Upper lobe of right lung (tissue), 1 donor: Measurements from ENCODE around the gene PRKCE. TPM values are rescaled to one million over a fixed set of nuclear protein-coding genes. Genes with fewer than 3 reads are reported as not detected.
A peak's percentile ranks its signal among the peaks of the same experiment; 100 is the strongest.
"Not testable (repeated sequence)": the region's sequence is repeated elsewhere in the genome, so short reads cannot be mapped to it uniquely, and the experiment has no call there.

Experiments
- ATAC-seq: fragments of 200-7000 bp; cut with Tn5 transposase; one replicate; pipeline ENCODE4 v1.9.1; 2020; ENCODE audit warnings: mild to moderate bottlenecking, moderate library complexity
- DNase-seq: peaks from one replicate; pipeline ENCODE4 v3.0.0-alpha.2; 2020
- H3K27ac ChIP-seq: fragments of 200-600 bp; one replicate; pipeline ENCODE4 v1.8.0; 2022
- H3K27me3 ChIP-seq: fragments of 200-600 bp; one replicate; pipeline ENCODE4 v1.8.0; 2022; ENCODE audit warnings: mild to moderate bottlenecking
- H3K36me3 ChIP-seq: fragments of 200-600 bp; one replicate; pipeline ENCODE4 v1.8.0; 2022
- H3K4me1 ChIP-seq: fragments of 200-600 bp; one replicate; pipeline ENCODE4 v1.8.0; 2022
- H3K4me3 ChIP-seq: fragments of 200-600 bp; one replicate; pipeline ENCODE4 v1.8.0; 2022; ENCODE audit warnings: mild to moderate bottlenecking
- H3K9me3 ChIP-seq: fragments of 200-600 bp; one replicate; pipeline ENCODE4 v1.8.0; 2022
- intact Hi-C: fragments of 100-400 bp; cut with DNase I; formaldehyde crosslinking; loops from one replicate; pipeline ENCODE4 v1.11.0; 2022
- total RNA-seq: library from RNA; stranded (reverse); fragmentation: NEBNext Ultra II Directional; extraction: Animal tissue kit (Norgen Biotek cat#: 25700); gene quantifications from one replicate; pipeline ENCODE4 v1.2.1, GENCODE V29; 2021
- TF ChIP-seq, protein P1 (sequence below): fragments of 200-600 bp; IDR thresholded peaks from one replicate; pipeline ENCODE4 v1.8.0; 2022; ENCODE audit warnings: antibody characterized with exemption
- donor health status: DM: no; HTN: yes; CAD: no; lungs with severe emphysema.

PRKCE gene
- total RNA-seq, 1 donor from 2014 or later = 65.6 TPM

DNA sequence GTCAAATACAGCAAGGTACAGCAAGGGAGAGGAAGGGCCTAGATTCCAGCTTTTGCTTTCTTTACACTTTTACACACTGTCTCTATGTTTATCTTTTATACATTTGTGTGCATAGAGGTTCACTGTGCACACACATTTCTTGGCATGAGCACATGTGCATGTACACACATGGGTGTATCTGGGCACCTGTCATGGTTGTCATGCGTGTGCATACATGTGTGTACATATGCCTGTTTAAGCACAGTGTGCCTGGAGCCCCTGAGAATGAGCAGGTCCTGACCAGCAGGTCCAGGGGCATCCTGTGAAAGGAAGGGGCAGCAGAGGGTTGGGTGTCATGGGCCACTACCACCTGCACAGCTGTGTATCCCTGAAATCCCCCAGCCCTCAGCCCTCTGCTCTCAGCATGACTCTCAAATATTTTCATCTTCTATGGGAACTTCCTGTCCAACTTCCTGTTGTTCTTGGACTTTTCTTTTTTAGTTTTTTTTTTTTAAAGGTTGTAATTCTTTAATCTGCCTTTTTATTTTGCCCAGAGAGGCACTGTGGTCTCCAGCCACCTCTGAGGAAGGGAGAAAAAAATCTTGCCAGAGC lies 548.7 kb downstream of the PRKCE start:
- H3K4me3 ChIP-seq = no peak overlapping the region
- H3K27ac ChIP-seq = peak overlapping the region; percentile 1
- no peaks in the 10 kb centered on the region for H3K9me3 ChIP-seq
- TF ChIP-seq, protein P1, sequence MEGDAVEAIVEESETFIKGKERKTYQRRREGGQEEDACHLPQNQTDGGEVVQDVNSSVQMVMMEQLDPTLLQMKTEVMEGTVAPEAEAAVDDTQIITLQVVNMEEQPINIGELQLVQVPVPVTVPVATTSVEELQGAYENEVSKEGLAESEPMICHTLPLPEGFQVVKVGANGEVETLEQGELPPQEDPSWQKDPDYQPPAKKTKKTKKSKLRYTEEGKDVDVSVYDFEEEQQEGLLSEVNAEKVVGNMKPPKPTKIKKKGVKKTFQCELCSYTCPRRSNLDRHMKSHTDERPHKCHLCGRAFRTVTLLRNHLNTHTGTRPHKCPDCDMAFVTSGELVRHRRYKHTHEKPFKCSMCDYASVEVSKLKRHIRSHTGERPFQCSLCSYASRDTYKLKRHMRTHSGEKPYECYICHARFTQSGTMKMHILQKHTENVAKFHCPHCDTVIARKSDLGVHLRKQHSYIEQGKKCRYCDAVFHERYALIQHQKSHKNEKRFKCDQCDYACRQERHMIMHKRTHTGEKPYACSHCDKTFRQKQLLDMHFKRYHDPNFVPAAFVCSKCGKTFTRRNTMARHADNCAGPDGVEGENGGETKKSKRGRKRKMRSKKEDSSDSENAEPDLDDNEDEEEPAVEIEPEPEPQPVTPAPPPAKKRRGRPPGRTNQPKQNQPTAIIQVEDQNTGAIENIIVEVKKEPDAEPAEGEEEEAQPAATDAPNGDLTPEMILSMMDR = no peak
- peaks cover 17% of the 10 kb centered on the region for H3K4me1 ChIP-seq
- H3K27me3 ChIP-seq = no peaks in the 10 kb centered on the region
- no peak for DNase-seq
- ATAC-seq = peak; percentile 5
- no peaks in the 10 kb centered on the region for H3K36me3 ChIP-seq
- intact Hi-C loops = no loop called here

DNA sequence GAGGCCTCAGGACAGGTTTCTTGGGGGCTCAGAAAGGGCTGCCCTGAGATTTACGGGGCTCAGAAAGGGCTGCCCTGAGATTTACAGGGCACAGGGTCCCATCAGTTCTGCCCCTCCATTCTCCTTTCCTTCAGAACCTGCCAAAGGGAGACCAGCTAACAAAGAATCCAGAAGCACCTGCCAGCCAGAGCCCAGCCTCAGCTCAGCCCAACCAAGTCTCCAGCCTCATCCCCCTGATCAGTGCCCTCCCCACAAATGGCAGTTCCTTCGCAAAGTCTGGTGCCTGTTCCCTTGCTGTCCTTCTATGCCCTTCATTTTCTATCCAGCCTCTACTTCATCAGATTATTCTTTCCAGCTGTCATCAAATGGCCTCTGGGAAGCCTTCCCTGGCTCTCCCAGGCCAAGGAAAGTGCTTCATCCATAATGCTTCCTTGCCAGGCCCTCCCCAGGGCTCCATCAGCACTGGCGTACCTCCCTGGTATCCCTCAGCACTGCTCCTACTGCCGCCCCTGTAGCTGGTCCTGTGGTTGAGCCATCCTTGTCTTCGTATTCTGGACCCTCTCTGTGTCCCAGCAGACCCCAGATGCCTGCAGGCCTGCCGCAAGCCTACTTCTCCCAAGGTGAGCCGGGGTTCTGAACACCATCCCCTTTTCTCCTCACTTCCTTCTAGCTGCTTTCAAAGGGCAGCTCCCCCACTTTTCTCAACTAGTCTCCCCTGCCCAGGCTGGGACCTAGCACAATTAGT lies 549.6 kb downstream of the PRKCE start:
- H3K27ac ChIP-seq = peak overlapping the region; percentile 1
- ATAC-seq (no peak), DNase-seq (no peak)
- peaks cover 17% of the 10 kb centered on the region for H3K4me1 ChIP-seq
- no peaks in the 10 kb centered on the region for H3K36me3 ChIP-seq
- no peaks in the 10 kb centered on the region for H3K9me3 ChIP-seq
- TF ChIP-seq, protein P1 = no peak
- no peak overlapping the region for H3K4me3 ChIP-seq
- no peaks in the 10 kb centered on the region for H3K27me3 ChIP-seq
- intact Hi-C loops = no loop called here

DNA sequence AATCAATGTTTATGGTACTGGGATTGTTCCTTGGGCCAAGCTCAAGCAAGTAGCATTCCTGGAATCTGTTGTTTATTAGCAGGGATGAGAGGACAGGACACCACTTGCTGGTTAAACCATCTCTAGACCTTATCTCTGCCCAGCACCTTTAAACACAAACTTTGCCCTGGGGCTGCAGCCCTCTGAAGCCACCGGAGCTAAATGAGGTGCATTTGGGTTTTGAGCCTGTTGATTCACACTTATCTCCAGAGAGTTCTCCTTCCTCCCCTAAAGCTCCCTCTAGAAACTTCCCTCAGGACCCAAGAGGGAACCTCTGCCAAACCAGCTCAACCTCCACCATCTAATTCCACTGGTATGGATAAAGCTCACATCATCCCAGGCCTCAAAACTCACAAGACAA lies 551.0 kb downstream of the PRKCE start:
- intact Hi-C loops = no loop called here
- Histone ChIP-seq H3K36me3 (no peaks in the 10 kb centered on the region), H3K4me1 (peaks cover 13% of the 10 kb centered on the region), H3K4me3 (no peak overlapping the region), H3K27me3 (no peaks in the 10 kb centered on the region), H3K27ac (no peak overlapping the region), H3K9me3 (no peaks in the 10 kb centered on the region)
- DNase-seq (no peak), ATAC-seq (no peak)
- TF ChIP-seq, protein P1 = no peak

DNA sequence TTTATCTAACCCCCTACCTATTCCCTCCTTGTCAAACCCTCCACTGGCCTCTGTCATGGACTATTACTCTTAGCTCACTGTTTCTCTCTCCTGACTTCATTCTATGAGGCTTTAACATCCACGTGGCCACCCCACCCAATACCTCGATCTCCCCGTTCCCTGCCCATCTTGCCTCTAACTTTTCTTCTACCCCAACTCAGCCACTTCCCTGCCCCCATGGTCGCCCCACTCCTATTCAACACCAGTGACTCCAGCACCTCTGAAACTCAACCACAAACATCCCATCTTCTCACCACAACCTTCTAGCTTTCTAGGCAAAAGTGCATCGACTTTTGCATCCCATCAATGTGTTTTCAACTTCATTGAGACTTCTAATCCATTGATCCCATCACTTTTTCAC lies 551.5 kb downstream of the PRKCE start:
- no peaks in the 10 kb centered on the region for H3K36me3 ChIP-seq
- H3K27me3 ChIP-seq = no peaks in the 10 kb centered on the region
- H3K4me1 ChIP-seq = peaks cover 13% of the 10 kb centered on the region
- no peak overlapping the region for H3K27ac ChIP-seq
- ATAC-seq (no peak), DNase-seq (no peak)
- intact Hi-C loops = no loop called here
- TF ChIP-seq, protein P1 = no peak
- no peaks in the 10 kb centered on the region for H3K9me3 ChIP-seq
- no peak overlapping the region for H3K4me3 ChIP-seq

DNA sequence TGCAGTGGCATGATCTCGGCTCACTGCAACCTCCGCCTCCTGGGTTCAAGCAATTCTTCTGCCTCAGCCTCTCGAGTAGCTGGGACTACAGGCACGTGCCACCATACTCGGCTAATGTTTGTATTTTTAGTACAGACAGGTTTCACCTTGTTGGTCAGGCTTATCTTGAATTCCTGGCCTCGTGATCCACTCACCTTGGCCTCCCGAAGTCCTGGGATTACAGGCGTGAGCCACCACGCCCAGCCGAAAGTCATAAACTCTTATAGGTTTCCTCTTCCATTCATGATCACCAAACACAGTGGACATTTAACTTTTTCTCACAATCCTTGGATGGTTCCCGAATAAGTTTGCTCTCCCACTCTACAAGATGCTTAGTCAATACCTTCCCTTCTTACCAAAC lies 552.2 kb downstream of the PRKCE start:
- ATAC-seq, H3K27ac ChIP-seq, intact Hi-C loops: not testable (repeated sequence)

DNA sequence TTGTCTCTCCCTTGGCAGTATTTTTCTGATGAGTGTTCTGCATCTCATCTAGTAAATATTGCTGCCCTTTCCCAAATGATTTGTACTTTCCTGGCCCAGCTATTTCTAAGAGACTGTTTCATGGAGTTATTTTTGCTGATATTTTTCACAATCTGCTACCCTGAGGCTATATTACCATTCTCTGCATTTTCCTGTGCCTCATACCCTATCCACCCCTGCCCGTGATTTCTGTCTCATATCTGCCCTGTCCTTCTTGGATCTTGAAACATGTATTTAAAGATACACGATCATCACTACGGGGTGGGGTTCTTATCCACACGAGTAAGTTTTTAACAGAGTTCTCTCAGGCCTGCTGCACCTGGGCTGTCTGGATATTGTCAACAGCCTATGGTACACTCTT lies 556.1 kb downstream of the PRKCE start:
- TF ChIP-seq, protein P1 = no peak
- Histone ChIP-seq H3K27me3 (no peaks in the 10 kb centered on the region), H3K27ac (no peak overlapping the region), H3K4me1 (no peaks in the 10 kb centered on the region), H3K36me3 (no peaks in the 10 kb centered on the region), H3K4me3 (no peak overlapping the region), H3K9me3 (no peaks in the 10 kb centered on the region)
- DNase-seq = no peak
- no peak for ATAC-seq
- intact Hi-C loops = no loop called here

More for the DNA sequence above, 552.2 kb downstream of the PRKCE start:
- DNase-seq, H3K9me3 ChIP-seq, H3K4me3 ChIP-seq, H3K36me3 ChIP-seq, H3K4me1 ChIP-seq, H3K27me3 ChIP-seq: not testable (repeated sequence)
